Large intestine (tissue), 12 donors: ENCODE results near the gene EPOP. TPM values are rescaled to one million over a fixed set of nuclear protein-coding genes. Genes with fewer than 3 reads are reported as not detected.

Experiments
- DNase-seq, 2 donors: peaks; one replicate each; pipeline versions ENCODE4 v3.0.0 to v3.0.0-alpha.2; 2013
- H3K27ac ChIP-seq: one replicate; pipeline ENCODE4 v1.5.1; 2013; ENCODE audit warnings: low read length
- H3K27me3 ChIP-seq: 2 replicates; pipeline ENCODE4 v1.6.1; 2013; ENCODE audit warnings: low read length; ENCODE audit not compliant: control insufficient read depth, insufficient read depth
- H3K36me3 ChIP-seq: 2 replicates; pipeline ENCODE4 v1.6.1; 2013; ENCODE audit warnings: low read length; ENCODE audit not compliant: control insufficient read depth, insufficient read depth
- H3K4me1 ChIP-seq: one replicate; pipeline ENCODE4 v1.6.1; 2013; ENCODE audit warnings: low read length; ENCODE audit not compliant: control insufficient read depth, insufficient read depth
- H3K4me3 ChIP-seq: one replicate; pipeline ENCODE4 v1.5.1; 2013; ENCODE audit warnings: low read length
- H3K9me3 ChIP-seq: one replicate; pipeline ENCODE4 v1.6.1; 2013; ENCODE audit warnings: mild to moderate bottlenecking, low read depth, low read length, moderate library complexity; ENCODE audit not compliant: control insufficient read depth
- WGBS: methylation state at CpG from one replicate; pipeline ENCODE4 v1.1.5; 2013; ENCODE audit warnings: low lambda C conversion rate; ENCODE audit not compliant: insufficient coverage; 5-methylcytosine and 5-hydroxymethylcytosine counted together
- long read RNA-seq, 11 donors: transcript quantifications; one replicate each; lab custom pipeline, GENCODE V29; 2026
- polyA plus RNA-seq: library from polyadenylated mRNA; unstranded; fragments of 120-200 nt; gene quantifications from one replicate; pipeline ENCODE4 v1.2.1, GENCODE V29; 2013

Gene EPOP
- polyA plus RNA-seq: 0.57 TPM
- long read RNA-seq, donor 1, partial matches to known transcripts: 0 of 1 reads
- long read RNA-seq, donor 1, other reads (novel, unspliced or antisense): 0 of 1 reads
- long read RNA-seq, donor 2: 0 reads
- long read RNA-seq, donor 3: 0 reads
- long read RNA-seq, donor 4: 0 reads
- long read RNA-seq, donor 5, partial matches to known transcripts: 0 of 1 reads
- long read RNA-seq, donor 5, other reads (novel, unspliced or antisense): 0 of 1 reads
- long read RNA-seq, donor 6: 0 reads
- long read RNA-seq, donor 7: 0 reads
- long read RNA-seq, donor 8, partial matches to known transcripts: 0 of 1 reads
- long read RNA-seq, donor 8, other reads (novel, unspliced or antisense): 0 of 1 reads
- long read RNA-seq, donor 9, partial matches to known transcripts: 0 of 1 reads
- long read RNA-seq, donor 9, other reads (novel, unspliced or antisense): 0 of 1 reads
- long read RNA-seq, donor 10: 0 reads
- long read RNA-seq, donor 11: 0 reads

DNA sequence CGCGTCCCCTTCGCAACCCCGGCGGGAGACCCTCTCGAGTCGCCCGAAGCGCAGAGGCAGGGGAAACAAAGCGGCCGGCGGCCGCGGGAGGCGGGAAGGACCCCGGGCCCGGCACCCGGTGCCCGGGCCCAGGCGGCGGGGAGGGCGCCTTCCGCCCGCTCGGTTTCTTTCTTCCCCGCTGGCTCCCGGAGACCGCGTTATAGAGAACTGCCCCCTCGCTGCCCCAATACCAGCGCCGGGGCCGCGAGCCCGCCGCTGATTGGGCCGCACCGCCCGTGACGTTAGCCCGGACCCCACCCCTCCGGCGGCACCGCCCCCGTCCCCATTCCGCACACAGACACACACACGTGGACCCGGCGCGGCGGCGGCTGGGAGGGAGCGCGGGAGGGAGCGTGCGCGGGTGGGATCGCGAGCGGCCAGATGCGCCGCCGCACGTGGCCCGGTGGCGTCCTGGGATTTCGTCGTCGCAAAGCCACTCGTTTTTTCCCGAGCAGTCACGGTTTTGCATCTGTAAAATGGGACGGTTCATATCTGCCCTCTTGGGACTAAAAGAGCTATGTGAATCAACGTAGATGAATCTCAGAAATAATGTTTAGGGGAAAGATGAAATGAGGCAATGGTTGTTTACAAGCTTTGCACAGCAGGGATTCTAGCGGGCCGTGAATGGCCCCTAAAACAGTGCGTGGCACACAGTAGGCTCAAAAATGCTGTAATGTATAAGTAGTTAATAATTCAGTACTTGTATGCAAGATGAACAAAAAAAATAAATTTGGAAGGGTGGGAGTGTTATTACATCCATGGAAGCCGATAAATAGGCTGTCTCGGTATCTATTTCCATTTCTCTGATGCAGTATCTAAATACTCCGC, at the start of gene EPOP:
Gene EPOP, minus strand, starts transcription at position 209 of the 867 bp plus-strand sequence. CDS start 462 bp downstream, outside the sequence.
- DNase-seq: peak; percentile 74 to 87
- Histone ChIP-seq H3K27me3 (peaks cover 68% of the 10 kb centered on the region), H3K9me3 (no peaks in the 10 kb centered on the region), H3K27ac (no peak within 1 kb of the TSS), H3K36me3 (no peaks in the 10 kb centered on the region), H3K4me1 (peaks cover 15% of the 10 kb centered on the region), H3K4me3 (peak within 1 kb of the TSS; percentile 26)
- 0% methylated on average over 5 of the region's 80 CpGs for WGBS

DNA sequence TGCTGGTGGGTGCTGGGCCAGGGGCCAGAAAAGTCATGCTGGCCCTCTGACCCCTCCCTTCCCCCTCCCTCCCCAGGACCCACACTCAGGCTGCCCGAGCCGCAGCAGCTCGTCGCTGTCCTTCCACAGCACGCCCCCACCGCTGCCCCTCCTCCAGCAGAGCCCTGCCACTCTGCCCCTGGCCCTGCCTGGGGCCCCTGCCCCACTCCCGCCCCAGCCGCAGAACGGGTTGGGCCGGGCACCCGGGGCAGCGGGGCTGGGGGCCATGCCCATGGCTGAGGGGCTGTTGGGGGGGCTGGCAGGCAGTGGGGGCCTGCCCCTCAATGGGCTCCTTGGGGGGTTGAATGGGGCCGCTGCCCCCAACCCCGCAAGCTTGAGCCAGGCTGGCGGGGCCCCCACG, 47.0 kb upstream of the EPOP start:
- H3K9me3 ChIP-seq: no peaks in the 10 kb centered on the region

DNA sequence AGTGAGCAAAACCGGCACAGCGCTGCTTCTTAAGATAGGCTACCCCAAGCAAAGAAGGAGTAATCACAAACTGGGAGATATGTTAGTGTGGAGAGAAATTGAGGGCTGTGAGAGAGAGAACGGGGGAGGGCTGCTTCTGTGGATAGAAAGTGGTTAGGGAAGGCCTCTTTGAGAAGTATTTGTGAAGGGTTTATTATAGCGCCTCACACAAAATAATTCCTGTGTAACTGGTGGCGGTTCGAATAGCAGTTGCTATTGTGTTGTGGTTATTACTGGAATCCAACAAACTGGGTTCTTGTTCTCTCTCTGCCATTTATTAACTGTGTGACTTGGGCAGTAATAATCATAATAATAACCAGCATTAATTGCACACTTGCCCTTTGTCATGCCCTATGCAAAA, 46.2 kb upstream of the EPOP start:
- peaks cover 27% of the 10 kb centered on the region for H3K4me1 ChIP-seq
- no peaks in the 10 kb centered on the region for H3K27me3 ChIP-seq
- peaks cover 77% of the 10 kb centered on the region for H3K36me3 ChIP-seq
- H3K27ac ChIP-seq: no peak overlapping the region
- no peak for DNase-seq
- H3K4me3 ChIP-seq: no peak overlapping the region
- 83% methylated on average over 1 of the region's 6 CpGs for WGBS
- H3K9me3 ChIP-seq: no peaks in the 10 kb centered on the region

More for the DNA sequence above, 47.0 kb upstream of the EPOP start:
- Histone ChIP-seq H3K27me3 (no peaks in the 10 kb centered on the region), H3K4me3 (no peak overlapping the region), H3K36me3 (peaks cover 69% of the 10 kb centered on the region), H3K4me1 (peaks cover 35% of the 10 kb centered on the region), H3K27ac (no peak overlapping the region)
- no peak for DNase-seq
- WGBS: no CpG with 5 or more reads among the region's 16 CpGs

DNA sequence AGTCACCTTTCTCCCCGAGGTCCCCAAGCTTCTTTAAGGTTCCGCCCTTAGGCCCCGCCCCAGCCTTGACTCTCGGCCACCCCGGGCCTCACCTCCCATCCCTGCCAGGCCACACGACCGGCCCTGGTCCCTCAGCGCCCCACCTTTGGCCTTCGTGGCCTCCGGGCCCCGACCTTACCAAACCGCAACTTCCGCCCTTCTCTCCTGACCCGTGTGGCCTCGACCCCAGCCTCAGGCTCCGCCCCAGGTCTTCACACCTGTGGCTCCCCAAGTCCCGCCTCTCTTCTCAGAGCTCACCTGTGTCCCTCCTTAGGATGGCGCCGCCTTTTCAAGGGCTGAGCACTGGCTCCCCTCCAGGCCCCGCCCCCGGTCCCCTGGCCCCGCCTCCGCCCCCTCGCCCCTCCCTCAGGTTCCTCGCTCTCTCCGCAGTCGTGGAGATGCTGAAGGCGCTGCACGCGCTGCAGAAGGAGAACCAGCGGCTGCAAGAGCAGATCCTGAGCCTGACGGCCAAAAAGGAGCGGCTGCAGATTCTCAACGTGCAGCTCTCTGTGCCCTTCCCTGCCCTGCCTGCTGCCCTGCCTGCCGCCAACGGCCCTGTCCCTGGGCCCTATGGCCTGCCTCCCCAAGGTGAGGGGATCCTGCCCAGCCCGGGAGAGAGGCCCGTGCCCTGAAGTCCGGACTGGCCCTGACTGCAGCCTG, 45.3 kb upstream of the EPOP start:
- no peak overlapping the region for H3K27ac ChIP-seq
- peaks cover 18% of the 10 kb centered on the region for H3K4me1 ChIP-seq
- no peak for DNase-seq
- H3K4me3 ChIP-seq: no peak overlapping the region
- no CpG with 5 or more reads among the region's 39 CpGs for WGBS
- H3K27me3 ChIP-seq: no peaks in the 10 kb centered on the region
- peaks cover 80% of the 10 kb centered on the region for H3K36me3 ChIP-seq
- H3K9me3 ChIP-seq: no peaks in the 10 kb centered on the region

DNA sequence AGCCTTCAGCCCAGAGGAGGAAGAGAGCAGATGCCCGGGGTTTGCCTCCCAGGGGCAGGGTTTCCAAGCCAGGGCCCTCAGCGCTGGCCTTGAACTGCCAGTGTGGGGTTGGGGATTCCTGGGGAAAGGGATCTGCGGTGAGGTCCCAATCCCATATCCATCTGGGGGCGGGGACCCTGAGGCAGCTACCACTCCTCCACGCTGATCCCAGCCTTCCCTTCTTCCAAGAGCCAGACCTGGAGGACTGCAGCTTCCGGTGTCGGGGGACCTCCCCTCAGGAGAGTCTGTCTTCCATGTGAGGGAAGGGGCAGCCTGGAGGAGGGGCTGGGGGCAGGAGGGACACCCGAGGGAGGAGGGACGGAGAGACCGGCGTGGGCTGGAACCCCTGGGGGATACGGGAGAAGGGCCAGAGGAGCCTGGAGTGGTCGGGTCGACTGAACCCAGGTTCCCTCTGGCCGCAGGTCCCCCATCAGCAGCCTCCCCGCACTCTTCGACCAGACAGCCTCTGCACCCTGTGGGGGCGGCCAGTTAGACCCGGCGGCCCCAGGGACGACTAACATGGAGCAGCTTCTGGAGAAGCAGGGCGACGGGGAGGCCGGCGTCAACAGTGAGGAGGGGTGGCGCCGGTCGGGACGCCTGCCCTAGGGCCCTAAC, 44.7 kb upstream of the EPOP start:
- H3K9me3 ChIP-seq: no peaks in the 10 kb centered on the region
- peaks cover 79% of the 10 kb centered on the region for H3K36me3 ChIP-seq
- no peaks in the 10 kb centered on the region for H3K27me3 ChIP-seq
- no peak overlapping the region for H3K4me3 ChIP-seq
- peaks cover 15% of the 10 kb centered on the region for H3K4me1 ChIP-seq
- no peak for DNase-seq
- WGBS: no CpG with 5 or more reads among the region's 29 CpGs
- peak overlapping the region; percentile 0 for H3K27ac ChIP-seq

DNA sequence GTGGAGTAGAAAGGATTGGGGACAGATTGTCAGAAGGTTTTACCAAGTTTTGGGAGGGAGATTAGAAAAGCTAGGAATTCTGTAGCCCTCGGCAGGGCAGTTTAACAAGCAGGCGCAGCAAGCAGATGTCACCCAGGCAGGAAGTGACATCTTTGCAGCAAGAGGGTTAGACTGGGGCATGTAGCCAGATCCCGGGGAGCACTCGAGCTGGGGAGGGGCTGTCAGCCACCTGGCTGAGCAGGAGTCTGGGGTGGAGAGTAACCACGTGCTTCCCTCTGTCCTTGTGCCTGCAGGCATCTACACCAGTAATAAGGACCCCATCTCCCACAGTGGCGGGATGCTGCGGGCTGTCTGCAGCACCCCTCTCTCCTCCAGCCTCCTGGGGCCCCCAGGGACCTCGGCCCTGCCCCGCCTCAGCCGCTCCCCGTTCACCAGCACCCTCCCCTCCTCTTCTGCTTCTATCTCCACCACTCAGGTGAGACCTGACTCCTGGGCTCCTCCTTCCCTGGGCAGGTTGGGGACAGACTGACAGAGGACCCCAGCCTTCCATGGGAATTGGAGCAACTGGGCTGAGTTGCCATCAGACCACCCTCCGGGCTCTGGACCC, 42.5 kb upstream of the EPOP start:
- Histone ChIP-seq H3K27me3 (no peaks in the 10 kb centered on the region), H3K9me3 (no peaks in the 10 kb centered on the region), H3K4me1 (peaks cover 15% of the 10 kb centered on the region), H3K4me3 (no peak overlapping the region), H3K36me3 (peaks cover 88% of the 10 kb centered on the region), H3K27ac (no peak overlapping the region)
- no CpG with 5 or more reads among the region's 12 CpGs for WGBS
- no peak for DNase-seq

DNA sequence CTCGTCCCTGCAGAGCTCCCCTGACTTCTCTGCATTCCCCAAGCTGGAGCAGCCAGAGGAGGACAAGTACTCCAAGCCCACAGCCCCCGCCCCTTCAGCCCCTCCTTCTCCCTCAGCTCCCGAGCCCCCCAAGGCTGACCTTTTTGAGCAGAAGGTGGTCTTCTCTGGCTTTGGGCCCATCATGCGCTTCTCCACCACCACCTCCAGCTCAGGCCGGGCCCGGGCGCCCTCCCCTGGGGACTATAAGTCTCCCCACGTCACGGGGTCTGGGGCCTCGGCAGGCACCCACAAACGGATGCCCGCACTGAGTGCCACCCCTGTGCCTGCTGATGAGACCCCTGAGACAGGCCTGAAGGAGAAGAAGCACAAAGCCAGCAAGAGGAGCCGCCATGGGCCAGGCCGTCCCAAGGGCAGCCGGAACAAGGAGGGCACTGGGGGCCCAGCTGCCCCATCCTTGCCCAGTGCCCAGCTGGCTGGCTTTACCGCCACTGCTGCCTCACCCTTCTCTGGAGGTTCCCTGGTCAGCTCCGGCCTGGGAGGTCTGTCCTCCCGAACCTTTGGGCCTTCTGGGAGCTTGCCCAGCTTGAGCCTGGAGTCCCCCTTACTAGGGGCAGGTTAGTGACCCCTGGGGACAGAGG, 41.7 kb upstream of the EPOP start:
- Histone ChIP-seq H3K36me3 (peaks cover 90% of the 10 kb centered on the region), H3K27ac (no peak overlapping the region)
- no CpG with 5 or more reads among the region's 18 CpGs for WGBS

DNA sequence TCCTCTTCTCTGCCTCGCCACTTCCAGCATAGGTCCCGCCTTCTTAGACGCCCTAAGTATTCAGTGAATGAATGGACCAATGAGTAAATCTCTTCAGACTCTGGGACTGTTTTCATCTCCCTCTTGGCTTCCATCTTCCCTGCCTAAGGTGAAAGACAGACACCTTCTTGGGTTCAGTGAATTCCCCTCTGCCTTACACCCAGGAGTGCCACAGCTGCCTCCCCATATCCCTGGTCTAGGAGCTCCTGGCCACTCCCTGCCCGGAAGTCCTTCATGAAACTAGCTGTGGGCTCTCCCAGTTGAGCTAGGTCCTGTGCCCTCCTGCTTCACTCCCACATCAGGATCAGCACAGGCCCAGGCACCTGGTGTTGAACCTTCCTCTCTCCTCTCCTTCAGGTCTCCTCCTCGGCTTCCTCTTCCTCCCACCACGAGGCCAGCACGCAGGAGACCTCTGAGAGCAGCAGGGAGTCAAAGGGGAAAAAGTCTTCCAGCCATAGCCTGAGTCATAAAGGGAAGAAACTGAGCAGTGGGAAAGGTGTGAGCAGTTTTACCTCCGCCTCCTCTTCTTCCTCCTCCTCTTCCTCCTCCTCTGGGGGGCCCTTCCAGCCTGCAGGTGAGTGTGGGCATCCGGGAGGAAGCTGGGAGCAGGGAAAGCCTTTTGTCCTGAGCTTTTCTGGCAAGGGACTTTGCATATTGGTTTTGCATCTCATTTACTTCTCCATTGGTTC, 40.6 kb upstream of the EPOP start:
- no peak overlapping the region for H3K4me3 ChIP-seq
- H3K4me1 ChIP-seq: peaks cover 15% of the 10 kb centered on the region
- H3K9me3 ChIP-seq: no peaks in the 10 kb centered on the region
- no peak overlapping the region for H3K27ac ChIP-seq
- H3K36me3 ChIP-seq: peaks cover 88% of the 10 kb centered on the region
- no peaks in the 10 kb centered on the region for H3K27me3 ChIP-seq
- no peak for DNase-seq
- WGBS: no CpG with 5 or more reads among the region's 9 CpGs

More for the DNA sequence above, 41.7 kb upstream of the EPOP start:
- peaks cover 15% of the 10 kb centered on the region for H3K4me1 ChIP-seq
- H3K4me3 ChIP-seq: no peak overlapping the region
- H3K27me3 ChIP-seq: no peaks in the 10 kb centered on the region
- H3K9me3 ChIP-seq: no peaks in the 10 kb centered on the region
- DNase-seq: no peak
